GM21723 (cell line): Measurements from ENCODE around the gene ODC1.
"Not testable (repeated sequence)": the region's sequence is repeated elsewhere in the genome, so short reads cannot be mapped to it uniquely, and the experiment has no call there.

ENCODE experiments used
- ATAC-seq: cut with Tn5 transposase; IDR thresholded peaks from one replicate; pipeline ENCODE4 v1.9.1; 2021; ENCODE audit warnings: mild to moderate bottlenecking, moderate library complexity; ENCODE audit not compliant: unreplicated experiment

ODC1 gene

GRCh38 chr2:10453905-10454298 is 5.8 kb upstream of the ODC1 start:
- no peak for ATAC-seq

DNA sequence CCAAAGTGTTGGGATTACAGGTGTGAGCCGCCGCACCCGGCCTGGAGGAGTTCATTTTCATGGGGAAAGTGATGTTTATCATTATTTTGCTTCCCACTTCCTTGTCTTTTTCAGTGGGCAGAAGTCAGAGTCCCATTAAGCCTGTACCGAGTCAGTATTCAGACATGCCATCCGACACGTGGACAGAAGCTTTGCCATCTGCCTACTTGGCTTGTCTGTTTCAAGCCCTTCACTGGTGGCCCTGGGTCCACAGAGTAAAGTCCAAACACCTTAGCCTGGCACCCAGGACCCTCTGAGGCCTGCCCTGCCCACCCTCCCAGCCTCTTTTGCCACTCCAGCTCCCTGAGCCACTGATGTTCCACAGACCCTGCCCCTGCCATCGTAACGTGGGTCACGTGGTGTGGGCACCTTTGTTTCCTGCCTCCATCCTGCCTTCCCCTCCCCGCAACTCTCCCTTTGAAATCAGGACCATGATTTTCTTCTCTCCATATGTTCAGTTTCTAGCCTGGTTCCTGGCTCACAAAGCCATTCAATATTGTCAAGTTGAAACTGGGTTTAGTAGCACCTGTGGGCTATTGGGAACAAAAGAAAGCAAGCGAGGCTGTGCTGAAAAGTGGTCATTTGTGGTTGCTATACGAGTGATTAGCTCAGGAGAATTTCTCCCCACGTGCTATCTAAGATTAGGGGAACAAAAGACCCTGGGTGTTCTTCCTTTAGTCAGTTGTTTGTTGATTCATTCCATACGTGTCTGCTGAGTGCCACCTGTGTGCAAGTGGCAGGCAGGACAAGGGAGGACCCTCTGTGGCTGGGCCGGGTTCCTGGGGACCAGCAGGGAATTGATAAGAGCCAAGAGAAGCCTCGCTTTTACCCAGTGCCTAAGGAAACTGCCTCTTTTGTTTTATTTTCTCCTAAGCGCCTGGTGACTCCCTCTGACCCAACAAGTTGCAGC is 5.1 kb upstream of the ODC1 start:
- no peak for ATAC-seq

GRCh38 chr2:10452312-10452711 is 4.2 kb upstream of the ODC1 start:
- no peak for ATAC-seq

GRCh38 chr2:10451819-10452218 is 3.7 kb upstream of the ODC1 start:
- ATAC-seq: no peak

GRCh38 chr2:10449838-10450691 is 1.9 kb upstream of the ODC1 start:
- ATAC-seq: no peak

DNA sequence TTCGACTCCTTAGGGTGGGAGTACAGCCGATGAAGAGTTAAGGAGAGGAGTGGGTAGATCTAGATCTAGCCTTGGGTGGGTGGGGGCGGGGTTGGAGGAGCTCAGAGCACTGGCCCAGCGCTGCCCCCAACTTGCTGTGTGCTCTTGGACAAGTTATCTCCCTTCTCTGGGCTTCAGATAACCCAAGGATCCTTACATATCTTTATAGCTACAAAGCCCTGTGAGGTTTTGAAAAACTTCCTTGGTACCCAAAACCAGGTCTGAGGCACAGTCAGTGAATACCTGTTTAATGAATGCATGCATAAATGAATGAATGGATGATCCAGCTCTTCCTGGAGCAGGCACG is 1.3 kb upstream of the ODC1 start:
- no peak for ATAC-seq

GRCh38 chr2:10448576-10449485 is 704 bp upstream of the ODC1 start:
- peak; percentile 63 for ATAC-seq

DNA sequence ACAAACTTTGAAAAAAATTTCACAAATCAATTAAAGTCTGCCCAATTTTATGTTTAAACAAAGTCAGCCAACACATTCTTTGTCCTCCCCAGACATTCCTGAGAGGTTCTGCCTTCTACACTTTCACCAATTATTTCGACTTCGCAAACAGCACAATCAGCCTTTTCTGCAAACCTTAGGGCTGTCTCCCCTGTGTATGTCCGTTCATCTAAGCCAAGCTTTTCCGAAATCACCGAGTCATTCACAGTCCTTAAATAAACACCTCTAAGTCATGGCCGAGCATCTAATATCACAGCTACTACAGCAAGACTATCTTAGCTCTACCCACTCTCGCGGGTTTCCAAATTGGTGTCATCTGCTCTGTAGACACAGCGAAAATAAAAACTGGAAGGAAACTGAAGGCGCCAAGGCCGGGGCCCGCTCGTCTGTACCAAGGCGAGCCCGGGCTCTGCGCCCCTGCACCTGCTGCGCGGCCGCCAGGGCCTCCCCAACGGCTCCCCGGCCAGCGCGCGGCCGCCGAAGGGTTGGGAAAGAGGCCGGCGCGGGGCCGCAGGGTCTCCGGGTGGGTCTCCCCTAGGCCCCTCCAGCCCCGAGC is 730 bp downstream of the ODC1 start:
- peak; percentile 31 for ATAC-seq

DNA sequence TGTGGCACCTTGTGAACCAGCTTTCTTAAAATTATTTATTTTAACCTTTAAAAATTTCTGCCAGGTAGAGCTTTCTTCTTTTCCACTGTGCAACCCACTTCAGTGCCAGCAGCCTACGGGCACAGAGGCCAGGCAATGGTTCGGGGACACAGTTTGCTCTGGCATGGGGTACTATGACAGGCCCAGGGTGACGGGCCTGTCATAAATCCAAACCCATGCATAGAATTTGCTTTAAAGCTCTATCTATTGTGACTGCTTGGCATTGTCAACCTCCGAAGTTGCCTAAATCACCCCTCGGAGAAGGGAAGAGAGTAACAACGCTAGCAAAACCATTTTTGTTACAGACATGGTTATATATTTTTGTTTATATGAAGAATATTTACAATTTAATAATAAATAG is 1.5 kb downstream of the ODC1 start:
- ATAC-seq: no peak

- ATAC-seq: no peak
These were observed 3.7 kb downstream of the ODC1 start for GRCh38 chr2:10444463-10444862.

DNA sequence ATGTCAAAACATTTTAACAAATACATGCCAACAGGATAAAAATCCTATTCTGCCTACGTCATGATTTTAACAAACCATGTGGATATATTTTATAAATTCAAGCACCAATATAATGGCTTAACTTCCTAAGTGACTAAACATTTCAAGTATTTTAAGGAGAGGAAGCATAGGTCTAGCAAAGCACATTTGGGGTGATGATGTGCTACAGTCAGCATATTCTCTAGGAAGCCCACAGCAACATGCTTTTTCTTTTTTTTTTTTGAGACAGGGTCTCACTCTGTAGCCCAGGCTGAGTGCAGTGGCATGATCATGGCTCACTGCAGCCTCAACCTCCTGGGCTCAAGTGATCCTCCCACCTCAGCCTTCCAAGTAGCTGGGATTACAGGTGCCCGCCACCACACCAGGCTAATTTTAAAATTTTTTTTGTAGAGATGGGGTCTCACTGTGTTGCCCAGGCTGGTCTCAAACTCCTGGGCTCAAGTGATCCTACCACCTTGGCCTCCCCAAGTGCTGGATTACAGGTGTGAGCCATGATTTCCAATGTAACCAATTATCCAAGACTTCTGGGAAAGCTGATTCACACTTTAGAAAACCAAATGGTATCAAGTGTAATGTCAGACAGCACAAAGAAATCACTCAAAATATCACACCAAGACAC is 5.5 kb downstream of the ODC1 start:
- ATAC-seq: not testable (repeated sequence)

- ATAC-seq: no peak
These were observed 6.2 kb downstream of the ODC1 start for GRCh38 chr2:10441948-10442347.

GRCh38 chr2:10440736-10441135 is 7.4 kb downstream of the ODC1 start:
- no peak for ATAC-seq

- no peak for ATAC-seq
These were observed 8.2 kb downstream of the ODC1 start for GRCh38 chr2:10439971-10440370.

DNA sequence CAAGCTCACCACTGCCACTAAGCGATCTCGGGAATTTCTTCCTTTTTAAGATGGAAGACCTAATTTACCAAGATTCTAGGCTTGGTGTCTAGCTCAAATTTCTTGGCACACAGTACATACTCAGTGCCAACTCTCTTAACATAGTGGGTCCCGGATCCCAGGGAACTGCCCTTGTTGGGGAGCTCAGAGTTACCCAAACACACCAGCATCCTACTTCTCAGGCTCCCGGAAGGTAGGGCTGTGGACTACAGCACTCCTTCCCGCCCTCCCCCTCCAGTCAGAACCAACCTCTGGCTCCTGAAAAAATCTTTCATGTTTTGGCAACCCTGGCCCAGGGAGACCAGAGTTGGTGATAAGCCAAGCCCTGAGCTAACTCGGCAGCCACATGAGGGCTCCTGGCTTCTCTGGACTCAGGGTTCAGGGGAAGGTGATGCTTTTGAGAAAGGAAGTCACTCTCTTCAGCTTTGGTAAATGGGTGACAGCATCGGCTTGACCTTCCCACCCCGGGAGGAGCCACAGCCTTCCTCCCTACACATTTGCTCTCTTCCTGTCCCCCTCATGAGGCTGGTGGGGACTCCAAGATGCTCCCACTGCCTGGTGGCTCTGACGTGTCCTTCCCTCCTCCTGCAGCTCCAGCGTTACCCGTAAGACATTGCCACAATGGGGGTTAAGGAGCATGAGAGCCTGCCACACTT is 8.8 kb downstream of the ODC1 start:
- ATAC-seq: no peak

- no peak for ATAC-seq
These were observed 9.4 kb downstream of the ODC1 start for GRCh38 chr2:10438688-10439087.

GRCh38 chr2:10437806-10438205 is 10.3 kb downstream of the ODC1 start:
- ATAC-seq: no peak

GRCh38 chr2:10436583-10437110 is 11.5 kb downstream of the ODC1 start:
- no peak for ATAC-seq

DNA sequence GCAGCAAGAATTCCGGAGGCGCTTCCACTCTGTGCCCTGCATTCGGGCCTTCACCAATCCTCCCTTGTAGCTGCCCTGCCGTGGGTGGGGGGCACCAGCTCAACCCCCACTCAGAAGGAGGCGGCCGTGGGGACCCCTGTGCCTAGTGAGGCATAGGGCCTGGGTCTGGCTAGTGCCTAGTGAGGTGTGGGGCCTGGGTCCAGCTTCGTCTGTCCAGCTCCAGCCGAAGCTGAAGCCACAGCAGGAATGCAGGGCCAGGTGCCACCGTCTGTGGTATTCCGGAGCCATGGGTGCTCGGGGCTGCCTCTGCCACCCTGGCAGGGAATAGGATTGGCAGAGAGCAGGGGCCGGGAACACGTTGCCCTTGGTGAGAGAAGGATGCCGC is 12.3 kb downstream of the ODC1 start:
- ATAC-seq: no peak
